ENCODE results near the gene SCRT2. TPM values are rescaled to one million over a fixed set of nuclear protein-coding genes. Genes with fewer than 3 reads are reported as not detected.

SCRT2 gene
- total and polyA plus RNA-seq, 9 of the 15 experiments (the other 6 are each of a cell fraction or from before 2014, with no cell fraction given), result 0.04 to 0.75 (median 0.13) TPM; not detected in 2

GRCh38 chr20:671252-672030 lies 4.2 kb downstream of the SCRT2 start (continued):
- TF ChIP-seq ZBTB1 (CRISPR knock-in tag; IDR thresholded peaks at IDR 0.05; ENCODE audit: borderline replicate concordance, low read depth) (no peak), KLF16 (IDR thresholded peaks at IDR 0.05) (peak; percentile 87), FOXJ3 (CRISPR knock-in tag; IDR thresholded peaks at IDR 0.05) (no peak), MTA3 (IDR thresholded peaks at IDR 0.05; ENCODE audit: borderline replicate concordance) (peak; percentile 74; the same call in 1 of the 2 replicates), MCM5 (IDR thresholded peaks at IDR 0.05; ENCODE audit: low read depth) (no peak), ZNF780A (CRISPR knock-in tag; IDR thresholded peaks at IDR 0.05) (no peak), CHD1 (IDR thresholded peaks at IDR 0.05; ENCODE audit: low read length) (no peak), ATF2 (CRISPR knock-in tag; IDR thresholded peaks at IDR 0.05) (no peak), ESRRA (IDR thresholded peaks at IDR 0.05; ENCODE audit: borderline replicate concordance, low read depth) (peak; percentile 52), RERE (CRISPR knock-in tag; IDR thresholded peaks at IDR 0.05; ENCODE audit: borderline replicate concordance) (no peak), CREM (IDR thresholded peaks at IDR 0.05; ENCODE audit: low read depth) (peak; percentile 68), TAL1 (IDR thresholded peaks at IDR 0.05) (peak; percentile 74), KLF13 (tag; IDR thresholded peaks at IDR 0.05; ENCODE audit: borderline replicate concordance, low read depth) (no peak), DIDO1 (tag; IDR thresholded peaks at IDR 0.05; ENCODE audit: low read depth) (no peak), E2F6 (IDR thresholded peaks at IDR 0.05; ENCODE audit: borderline replicate concordance in 1 of 2, extremely low read depth in 1 of 2, insufficient read depth in 1 of 2, insufficient read length in 1 of 2, low read depth in 1 of 2, low read length in 1 of 2, poor library complexity in 1 of 2, severe bottlenecking in 1 of 2) (no peak), ETS2 (tag; IDR thresholded peaks at IDR 0.05; ENCODE audit: borderline replicate concordance, poor library complexity, severe bottlenecking) (no peak)
- TF ChIP-seq, protein P1, sequence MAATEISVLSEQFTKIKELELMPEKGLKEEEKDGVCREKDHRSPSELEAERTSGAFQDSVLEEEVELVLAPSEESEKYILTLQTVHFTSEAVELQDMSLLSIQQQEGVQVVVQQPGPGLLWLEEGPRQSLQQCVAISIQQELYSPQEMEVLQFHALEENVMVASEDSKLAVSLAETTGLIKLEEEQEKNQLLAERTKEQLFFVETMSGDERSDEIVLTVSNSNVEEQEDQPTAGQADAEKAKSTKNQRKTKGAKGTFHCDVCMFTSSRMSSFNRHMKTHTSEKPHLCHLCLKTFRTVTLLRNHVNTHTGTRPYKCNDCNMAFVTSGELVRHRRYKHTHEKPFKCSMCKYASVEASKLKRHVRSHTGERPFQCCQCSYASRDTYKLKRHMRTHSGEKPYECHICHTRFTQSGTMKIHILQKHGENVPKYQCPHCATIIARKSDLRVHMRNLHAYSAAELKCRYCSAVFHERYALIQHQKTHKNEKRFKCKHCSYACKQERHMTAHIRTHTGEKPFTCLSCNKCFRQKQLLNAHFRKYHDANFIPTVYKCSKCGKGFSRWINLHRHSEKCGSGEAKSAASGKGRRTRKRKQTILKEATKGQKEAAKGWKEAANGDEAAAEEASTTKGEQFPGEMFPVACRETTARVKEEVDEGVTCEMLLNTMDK (IDR thresholded peaks at IDR 0.05; ENCODE audit: borderline replicate concordance, insufficient read depth, low read depth, low read length, poor library complexity, severe bottlenecking), result no peak

All from K562 (cell line).